Loucy (cell line): ENCODE data around the gene TTBK1.
A peak's percentile ranks its signal among the peaks of the same experiment; 100 is the strongest.

Source experiments
- H2AFZ ChIP-seq: fragments of 200-600 bp; sonication (generic); 2 replicates; pipeline ENCODE4 v1.6.0; 2016; ENCODE audit warnings: antibody characterized with exemption, mild to moderate bottlenecking, low read length, moderate library complexity
- H3F3A ChIP-seq: fragments of 200-600 bp; 2 replicates; pipeline ENCODE4 v1.6.0; 2016; ENCODE audit warnings: antibody characterized with exemption, low read depth, mild to moderate bottlenecking
- H3K27me3 ChIP-seq: fragments of 200-600 bp; sonication (generic); 2 replicates; pipeline ENCODE4 v1.6.1; 2014; ENCODE audit warnings: low read length, mild to moderate bottlenecking; ENCODE audit not compliant: insufficient read depth, poor library complexity, severe bottlenecking
- H3K36me3 ChIP-seq: fragments of 200-600 bp; sonication (generic); 2 replicates; pipeline ENCODE4 v1.6.1; 2016; ENCODE audit warnings: low read length; ENCODE audit not compliant: insufficient read depth
- H3K4me1 ChIP-seq: fragments of 200-600 bp; sonication (generic); 2 replicates; pipeline ENCODE4 v1.5.1; 2014; ENCODE audit warnings: low read length, mild to moderate bottlenecking; ENCODE audit not compliant: insufficient read depth, poor library complexity, severe bottlenecking
- H3K4me2 ChIP-seq: fragments of 200-600 bp; sonication (generic); 2 replicates; pipeline ENCODE4 v1.6.0; 2014; ENCODE audit warnings: antibody characterized with exemption, low read length, low read depth, mild to moderate bottlenecking; ENCODE audit not compliant: poor library complexity, severe bottlenecking
- H3K4me3 ChIP-seq: fragments of 200-600 bp; sonication (generic); 2 replicates; pipeline ENCODE4 v1.5.1; 2014; ENCODE audit warnings: low read length, mild to moderate bottlenecking, mixed read lengths; ENCODE audit not compliant: poor library complexity, severe bottlenecking
- H3K79me2 ChIP-seq: fragments of 200-600 bp; sonication (generic); 2 replicates; pipeline ENCODE4 v1.6.1; 2014; ENCODE audit warnings: low read length; ENCODE audit not compliant: insufficient read depth
- H3K9ac ChIP-seq: fragments of 200-600 bp; sonication (generic); 2 replicates; pipeline ENCODE4 v1.6.0; 2014; ENCODE audit warnings: mild to moderate bottlenecking, low read depth, low read length, moderate library complexity; ENCODE audit not compliant: poor library complexity, severe bottlenecking
- H3K9me2 ChIP-seq: fragments of 200-600 bp; sonication (generic); replicated peaks from 2 replicates; pipeline ENCODE4 v1.6.1; 2016; ENCODE audit warnings: low read depth, low read length, mixed read lengths
- H3K9me3 ChIP-seq: fragments of 200-600 bp; sonication (generic); 2 replicates; pipeline ENCODE4 v1.6.1; 2014; ENCODE audit warnings: mild to moderate bottlenecking, antibody characterized with exemption, low read length, low read depth; ENCODE audit not compliant: insufficient read depth
- H4K20me1 ChIP-seq: fragments of 200-600 bp; sonication (generic); 2 replicates; pipeline ENCODE4 v1.6.0; 2014; ENCODE audit warnings: antibody characterized with exemption, low read length, mild to moderate bottlenecking; ENCODE audit not compliant: insufficient read depth, poor library complexity, severe bottlenecking
- EZH2phosphoT487 ChIP-seq: fragments of 200-600 bp; IDR thresholded peaks from 2 replicates; pipeline ENCODE4 v1.6.1; 2018; ENCODE audit warnings: antibody characterized with exemption, mild to moderate bottlenecking, moderate library complexity, borderline replicate concordance
- TF ChIP-seq, protein P1 (sequence below): fragments of 200-600 bp; sonication (generic); conservative IDR thresholded peaks from 2 replicates; pipeline ENCODE4 v1.5.1; 2014; ENCODE audit warnings: mild to moderate bottlenecking, antibody characterized with exemption, low read length

TTBK1 gene

DNA sequence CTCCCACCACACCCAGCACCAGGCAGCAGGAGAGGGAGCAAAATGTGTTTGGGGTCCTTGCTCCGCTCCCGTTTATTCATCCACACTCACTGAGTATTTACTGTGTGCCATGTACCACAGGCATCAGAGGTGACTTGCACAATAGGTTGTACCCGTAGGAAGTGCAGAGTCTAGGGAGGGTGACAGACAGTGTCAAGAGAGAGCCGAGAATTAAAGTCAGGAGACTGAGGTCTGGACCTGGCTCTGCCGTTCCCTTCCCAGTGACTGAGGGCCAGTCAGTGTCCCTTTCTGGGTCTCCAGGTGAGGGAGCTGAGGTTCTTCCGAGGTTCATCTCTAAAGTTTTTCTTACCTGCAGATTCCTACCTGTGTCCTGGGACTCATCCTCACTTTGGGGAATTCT lies 22.3 kb downstream of the TTBK1 start:
- H3K9me2 ChIP-seq: no peaks in the 10 kb centered on the region
- TF ChIP-seq EZH2phosphoT487: no peak
- TF ChIP-seq, protein P1, sequence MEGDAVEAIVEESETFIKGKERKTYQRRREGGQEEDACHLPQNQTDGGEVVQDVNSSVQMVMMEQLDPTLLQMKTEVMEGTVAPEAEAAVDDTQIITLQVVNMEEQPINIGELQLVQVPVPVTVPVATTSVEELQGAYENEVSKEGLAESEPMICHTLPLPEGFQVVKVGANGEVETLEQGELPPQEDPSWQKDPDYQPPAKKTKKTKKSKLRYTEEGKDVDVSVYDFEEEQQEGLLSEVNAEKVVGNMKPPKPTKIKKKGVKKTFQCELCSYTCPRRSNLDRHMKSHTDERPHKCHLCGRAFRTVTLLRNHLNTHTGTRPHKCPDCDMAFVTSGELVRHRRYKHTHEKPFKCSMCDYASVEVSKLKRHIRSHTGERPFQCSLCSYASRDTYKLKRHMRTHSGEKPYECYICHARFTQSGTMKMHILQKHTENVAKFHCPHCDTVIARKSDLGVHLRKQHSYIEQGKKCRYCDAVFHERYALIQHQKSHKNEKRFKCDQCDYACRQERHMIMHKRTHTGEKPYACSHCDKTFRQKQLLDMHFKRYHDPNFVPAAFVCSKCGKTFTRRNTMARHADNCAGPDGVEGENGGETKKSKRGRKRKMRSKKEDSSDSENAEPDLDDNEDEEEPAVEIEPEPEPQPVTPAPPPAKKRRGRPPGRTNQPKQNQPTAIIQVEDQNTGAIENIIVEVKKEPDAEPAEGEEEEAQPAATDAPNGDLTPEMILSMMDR: no peak
- no peaks in the 10 kb centered on the region for H4K20me1 ChIP-seq
- H3F3A ChIP-seq: no peaks in the 10 kb centered on the region
- H3K9me3 ChIP-seq: no peaks in the 10 kb centered on the region
- no peaks in the 10 kb centered on the region for H3K36me3 ChIP-seq
- H3K4me2 ChIP-seq: no peak overlapping the region
- no peaks in the 10 kb centered on the region for H3K27me3 ChIP-seq
- no peaks in the 10 kb centered on the region for H3K79me2 ChIP-seq
- no peak overlapping the region for H3K4me3 ChIP-seq
- no peak overlapping the region for H2AFZ ChIP-seq
- no peak overlapping the region for H3K9ac ChIP-seq
- H3K4me1 ChIP-seq: no peaks in the 10 kb centered on the region

DNA sequence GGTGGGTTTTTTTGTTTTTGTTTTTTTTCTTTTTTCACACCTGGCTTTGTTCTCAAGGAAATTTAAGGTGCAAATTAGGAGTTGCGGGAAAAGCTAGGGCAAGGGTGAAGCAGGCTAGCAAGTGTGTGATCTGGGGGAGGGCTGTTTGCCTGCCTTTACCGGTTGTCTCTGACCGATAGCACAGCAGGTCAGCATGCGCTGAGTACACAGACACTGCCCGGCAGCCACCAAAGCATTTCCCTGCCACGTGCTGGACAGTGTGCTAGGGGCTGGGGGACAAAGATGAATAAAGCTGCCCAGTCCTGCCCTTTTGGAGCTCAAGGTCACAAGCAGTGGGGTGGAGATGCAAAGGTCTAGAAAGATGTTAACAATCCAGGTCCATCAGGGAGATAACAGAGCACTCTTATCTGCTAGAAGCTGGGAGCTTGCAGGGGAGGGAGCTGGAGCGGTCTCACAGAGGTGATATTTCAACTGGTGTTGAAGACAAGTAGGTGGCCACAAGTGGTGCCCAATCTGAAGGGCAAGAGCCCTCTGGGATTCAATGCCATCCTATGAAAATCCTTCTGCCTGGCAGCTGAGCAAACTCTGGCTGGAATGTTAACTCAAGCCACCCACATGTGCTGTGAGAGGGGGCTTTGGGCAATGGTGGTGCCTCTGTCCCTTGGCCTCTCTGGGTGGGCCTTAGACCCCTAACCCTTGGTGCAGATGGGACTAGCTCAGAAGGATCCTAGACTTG lies 24.5 kb downstream of the TTBK1 start:
- H2AFZ ChIP-seq: peak overlapping the region; percentile 12; the same call in 1 of the 2 replicates
- no peaks in the 10 kb centered on the region for H3K4me1 ChIP-seq
- no peak overlapping the region for H3K9ac ChIP-seq
- H3K9me2 ChIP-seq: no peaks in the 10 kb centered on the region
- no peaks in the 10 kb centered on the region for H3K79me2 ChIP-seq
- no peaks in the 10 kb centered on the region for H3K36me3 ChIP-seq
- TF ChIP-seq, protein P1: no peak
- no peaks in the 10 kb centered on the region for H4K20me1 ChIP-seq
- H3K27me3 ChIP-seq: no peaks in the 10 kb centered on the region
- no peak overlapping the region for H3K4me3 ChIP-seq
- H3F3A ChIP-seq: no peaks in the 10 kb centered on the region
- H3K9me3 ChIP-seq: no peaks in the 10 kb centered on the region
- H3K4me2 ChIP-seq: no peak overlapping the region

DNA sequence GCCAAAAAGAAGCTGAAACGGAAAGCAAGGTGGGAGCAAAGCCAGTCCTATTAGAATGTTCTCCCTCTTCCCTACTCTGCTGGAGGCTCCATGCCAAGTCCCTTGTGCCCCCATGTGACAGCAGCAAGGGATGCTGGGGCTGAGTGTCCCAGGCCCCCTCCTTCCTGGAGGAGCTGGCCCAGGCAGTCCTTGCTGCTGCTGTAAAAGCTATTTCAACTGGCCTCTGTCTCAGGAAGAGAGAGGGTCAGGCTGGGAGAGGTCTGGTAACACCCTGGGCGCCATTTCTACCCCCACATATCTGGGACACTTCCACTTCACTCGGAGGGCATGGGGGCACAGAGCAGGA lies 25.0 kb downstream of the TTBK1 start:
- H3K27me3 ChIP-seq: no peaks in the 10 kb centered on the region
- no peak overlapping the region for H3K4me2 ChIP-seq
- H3K9ac ChIP-seq: no peak overlapping the region
- no peak overlapping the region for H3K4me3 ChIP-seq
- no peaks in the 10 kb centered on the region for H3K4me1 ChIP-seq
- H2AFZ ChIP-seq: peak overlapping the region; percentile 12; the same call in 1 of the 2 replicates
- no peaks in the 10 kb centered on the region for H3K79me2 ChIP-seq
- no peaks in the 10 kb centered on the region for H3K9me2 ChIP-seq
- no peaks in the 10 kb centered on the region for H4K20me1 ChIP-seq
- H3F3A ChIP-seq: no peaks in the 10 kb centered on the region
- no peak for TF ChIP-seq EZH2phosphoT487
- TF ChIP-seq, protein P1: no peak
- H3K36me3 ChIP-seq: no peaks in the 10 kb centered on the region
- no peaks in the 10 kb centered on the region for H3K9me3 ChIP-seq
